CD4-positive, alpha-beta T cell treated with Interleukin-1 beta for 1 hour (primary cell): ENCODE measurements around the gene TOR3A.

ENCODE experiments used
- DNase-seq, 2 donors: peaks; one replicate each; pipeline ENCODE4 v3.0.0-alpha.2; 2020 to 2022

Gene TOR3A

DNA sequence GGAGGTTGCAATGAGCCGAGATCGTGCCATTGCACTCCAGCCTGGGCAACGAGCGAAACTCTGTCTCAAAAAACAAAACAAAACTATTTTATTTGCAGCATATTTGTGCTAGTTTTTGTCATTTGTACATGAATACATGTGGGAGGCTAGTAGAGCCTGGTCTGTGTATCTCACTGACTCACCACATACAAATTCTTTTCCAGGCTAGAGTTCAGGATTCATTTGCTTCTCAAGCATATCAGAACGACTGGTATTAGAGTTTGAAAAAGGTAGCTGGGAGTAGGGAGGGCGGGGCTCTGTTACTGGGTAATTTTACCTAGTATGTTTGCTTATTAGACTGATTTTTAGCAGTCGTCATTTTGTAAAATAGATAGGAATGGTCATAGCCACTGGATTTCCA lies 4.5 kb upstream of the TOR3A start:
- no peak for DNase-seq

DNA sequence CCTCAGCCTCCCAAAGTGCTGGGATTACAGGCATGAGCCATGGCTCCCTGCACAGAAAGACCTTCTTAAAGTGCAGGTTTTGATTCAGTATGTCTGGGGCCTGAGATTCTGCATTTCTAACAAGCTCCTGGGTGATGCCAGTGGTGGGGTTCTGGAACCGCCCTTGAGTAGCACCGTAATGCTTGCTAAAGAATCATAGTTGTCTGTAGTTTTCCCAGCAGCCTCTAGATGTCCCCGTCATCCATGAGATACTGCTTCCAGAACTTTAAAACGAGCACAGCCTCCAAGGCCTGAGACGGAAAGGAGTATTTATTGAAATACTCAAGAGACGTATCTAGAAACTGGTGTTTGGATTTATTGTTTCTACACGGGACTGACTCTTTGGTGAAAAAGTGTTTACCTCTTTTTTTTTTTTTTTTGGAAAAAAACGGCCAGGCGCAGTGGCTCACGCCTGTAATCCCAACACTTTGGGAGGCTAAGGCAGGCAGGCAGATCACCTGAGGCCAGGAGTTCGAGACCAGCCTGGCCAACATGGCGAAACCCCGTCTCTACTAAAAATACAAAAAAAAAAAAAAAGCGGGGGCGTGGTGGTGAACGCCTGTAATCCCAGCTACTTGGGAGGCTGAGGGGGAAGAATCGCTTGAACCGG lies 2.6 kb upstream of the TOR3A start:
- DNase-seq = peak; percentile 64 to 76

DNA sequence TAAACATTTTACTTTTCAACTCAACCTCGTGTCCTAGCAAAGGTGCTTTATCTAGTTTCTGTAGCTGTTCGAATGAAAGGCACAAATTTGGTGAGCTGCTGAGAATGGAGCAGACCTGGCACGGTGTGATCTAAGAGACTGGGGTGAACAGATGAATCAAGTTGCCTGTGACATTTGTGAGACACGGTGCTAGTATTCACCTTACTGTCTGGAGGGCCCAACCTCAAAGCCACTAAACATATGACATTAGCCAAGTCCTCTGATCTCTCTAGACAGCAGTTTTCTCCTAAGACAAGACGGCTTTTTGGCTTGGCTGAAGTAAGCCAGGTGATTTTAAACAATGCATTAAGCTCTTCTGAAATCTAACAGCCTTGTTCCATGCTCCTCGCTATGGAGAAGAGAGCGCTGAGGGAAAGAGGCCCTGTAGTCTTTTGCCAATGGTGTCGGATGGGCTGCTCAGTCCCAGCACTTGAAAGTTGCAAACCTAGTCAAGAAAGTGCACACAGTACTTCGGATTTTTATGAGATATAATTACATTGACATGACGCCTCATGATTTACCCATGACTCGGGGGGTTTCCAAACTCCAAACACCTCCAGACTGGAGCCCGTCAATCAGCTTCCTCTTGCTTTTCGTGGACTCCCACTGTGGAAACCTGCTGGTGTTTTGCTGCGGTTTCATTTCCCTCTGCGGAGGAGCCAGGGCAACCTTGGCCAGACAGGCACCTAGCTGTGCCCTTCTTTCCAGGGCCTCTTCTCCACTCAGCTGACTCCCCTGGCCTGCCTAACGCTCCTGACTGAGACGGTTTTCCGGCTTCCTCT lies 794 bp upstream of the TOR3A start:
- peak; percentile 54 to 69 for DNase-seq

DNA sequence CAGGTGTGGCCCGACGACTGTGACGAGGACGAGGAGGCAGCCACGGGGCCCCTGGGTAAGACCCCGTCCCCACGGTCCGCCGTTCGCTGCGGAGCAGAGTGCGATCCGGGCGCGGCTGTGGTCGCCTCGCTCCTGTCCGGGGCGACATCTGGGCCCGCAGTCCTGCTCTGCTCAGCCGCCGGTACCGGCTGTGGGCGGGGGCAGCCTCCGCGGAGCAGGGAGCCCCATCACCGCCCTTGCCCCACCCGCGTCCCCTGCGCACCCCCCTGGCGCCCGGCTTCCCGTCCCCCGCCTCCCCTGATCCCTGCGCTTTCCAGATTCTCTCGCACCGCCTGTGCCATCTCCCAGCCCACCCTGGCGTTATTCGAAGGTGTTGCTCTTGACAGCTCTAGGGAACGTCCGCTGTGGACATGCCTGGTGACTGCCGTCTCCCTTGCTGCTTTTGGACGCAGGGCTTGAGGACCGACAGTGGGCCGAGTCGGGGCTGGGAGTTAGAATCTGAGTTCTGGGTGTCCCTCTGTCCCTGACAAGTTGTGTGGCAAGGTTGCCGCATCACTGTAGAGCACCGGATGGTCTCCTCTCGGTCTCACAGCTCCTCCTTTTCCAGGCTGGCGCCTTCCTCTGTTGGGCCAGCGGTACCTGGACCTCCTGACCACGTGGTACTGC lies 596 bp downstream of the TOR3A start:
- peak; percentile 16 to 25 for DNase-seq

DNA sequence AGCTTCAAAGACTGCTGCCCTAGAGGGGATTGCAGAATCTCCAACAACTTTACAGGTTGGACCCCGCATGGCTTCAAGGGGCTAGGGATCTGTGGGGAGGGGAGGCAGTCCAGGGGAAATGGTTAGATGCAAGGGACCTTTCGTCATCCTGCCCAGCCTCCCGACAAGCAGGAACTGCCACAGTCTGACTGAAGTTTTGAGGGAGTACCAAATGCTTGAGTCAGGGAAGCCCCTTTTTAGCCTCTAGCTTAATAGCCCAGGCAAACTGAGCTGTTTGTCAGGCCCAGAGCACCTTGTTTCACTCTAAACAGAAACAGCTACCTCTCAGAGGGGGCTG lies 1.1 kb downstream of the TOR3A start:
- peak; percentile 28 to 38 for DNase-seq

DNA sequence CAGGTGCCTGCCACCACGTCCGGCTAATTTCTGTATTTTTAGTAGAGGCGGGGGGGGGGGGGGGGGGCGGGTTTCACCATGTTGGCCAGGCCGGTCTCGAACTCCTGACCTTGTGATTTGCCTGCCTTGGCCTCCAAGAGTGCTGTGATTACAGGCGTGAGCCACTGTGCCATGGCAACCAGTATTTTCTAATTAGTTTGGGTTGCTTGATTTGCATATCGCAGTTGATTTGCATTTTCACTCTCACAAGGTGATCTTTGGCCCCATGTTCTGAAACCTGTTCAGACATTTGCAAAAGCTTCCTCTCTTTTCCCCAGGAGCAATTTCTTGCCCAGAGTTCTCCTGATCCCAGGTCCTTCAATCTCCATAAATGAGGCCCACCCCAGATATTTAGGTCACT lies 1.7 kb downstream of the TOR3A start:
- DNase-seq = peak; percentile 16 to 46

- DNase-seq = no peak
Measured at GRCh38 chr1:179087665-179088064, 5.8 kb downstream of the TOR3A start.

DNA sequence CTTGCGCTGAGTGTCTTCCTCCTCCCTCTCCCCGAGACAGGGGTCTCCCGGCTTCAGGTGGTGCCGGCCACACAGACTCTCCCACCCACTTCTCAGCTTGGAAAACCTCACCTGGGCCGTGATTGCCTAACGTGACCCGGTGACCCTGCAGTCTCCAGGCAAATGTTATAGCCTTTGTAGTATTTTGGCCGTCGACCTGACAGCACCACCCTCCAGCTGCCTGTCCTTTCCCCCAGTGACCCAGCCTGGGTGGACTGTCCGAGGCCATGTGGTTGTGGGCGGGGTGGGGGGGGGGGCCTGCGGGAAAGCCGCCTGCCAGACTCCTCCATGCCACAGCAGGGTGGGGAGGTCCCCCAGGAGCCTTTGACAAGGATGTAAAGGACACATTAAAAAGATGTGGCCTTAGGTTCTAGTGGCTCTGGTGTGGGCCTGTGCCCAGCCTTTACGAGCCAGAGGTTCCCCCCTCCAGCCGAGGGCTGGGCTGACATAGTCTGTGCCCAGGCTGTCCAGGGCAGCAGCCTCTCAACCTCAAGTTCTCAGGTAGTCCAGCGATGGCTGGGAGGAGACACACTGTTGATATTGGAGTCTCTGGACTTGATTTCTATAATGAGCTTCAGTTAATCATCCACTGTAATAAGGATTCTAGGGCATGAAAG lies 8.1 kb downstream of the TOR3A start:
- DNase-seq = no peak

GRCh38 chr1:179090522-179090921 lies 8.7 kb downstream of the TOR3A start:
- DNase-seq = no peak

DNA sequence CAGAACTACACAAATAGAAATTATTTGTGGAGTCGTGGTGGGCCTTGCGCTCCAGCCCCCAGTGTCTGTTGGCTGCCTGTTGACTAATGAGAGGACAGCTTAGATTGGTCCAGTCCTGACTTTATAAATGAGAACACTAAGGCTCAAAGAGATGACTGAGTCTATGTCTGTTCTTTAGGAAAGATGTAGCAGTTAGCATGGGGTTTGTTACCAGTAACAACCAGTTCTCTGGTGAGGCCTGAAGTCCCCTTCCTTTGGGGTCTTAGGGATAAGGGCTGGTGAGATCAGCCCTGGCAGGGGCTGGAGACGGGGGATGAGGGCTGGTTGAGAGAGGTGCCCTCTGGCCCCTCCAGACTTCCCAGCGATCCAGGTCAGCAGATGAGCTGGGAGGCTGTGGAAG lies 9.1 kb downstream of the TOR3A start:
- DNase-seq = no peak

- no peak for DNase-seq
Measured at GRCh38 chr1:179091691-179092165, 9.9 kb downstream of the TOR3A start.

GRCh38 chr1:179092896-179093461 lies 11.1 kb downstream of the TOR3A start:
- DNase-seq = no peak

- no peak for DNase-seq
Measured at GRCh38 chr1:179094818-179095217, 12.9 kb downstream of the TOR3A start.

DNA sequence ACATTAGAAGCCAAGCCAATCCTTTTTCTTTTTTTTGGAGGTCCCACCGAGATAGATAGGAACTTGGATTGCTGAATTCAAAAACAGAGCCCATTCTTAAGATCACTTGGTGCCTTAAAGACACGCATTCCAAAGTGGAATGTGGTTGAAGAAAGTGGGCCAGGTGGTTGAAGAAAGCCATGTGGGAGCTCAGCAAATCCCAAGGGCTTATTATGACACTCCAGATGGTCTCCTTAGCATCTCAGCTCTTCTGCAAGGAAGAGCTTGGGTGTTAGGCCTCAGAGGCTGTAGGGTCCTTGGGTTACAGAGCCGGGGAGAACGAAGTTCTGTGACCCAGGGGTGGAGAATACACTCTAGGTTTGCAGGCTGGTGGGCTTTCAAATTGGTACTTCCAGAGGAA lies 13.5 kb downstream of the TOR3A start:
- DNase-seq = no peak

- DNase-seq = no peak
Measured at GRCh38 chr1:179095924-179096323, 14.1 kb downstream of the TOR3A start.

GRCh38 chr1:179099891-179100290 lies 18.0 kb downstream of the TOR3A start:
- DNase-seq = no peak

DNA sequence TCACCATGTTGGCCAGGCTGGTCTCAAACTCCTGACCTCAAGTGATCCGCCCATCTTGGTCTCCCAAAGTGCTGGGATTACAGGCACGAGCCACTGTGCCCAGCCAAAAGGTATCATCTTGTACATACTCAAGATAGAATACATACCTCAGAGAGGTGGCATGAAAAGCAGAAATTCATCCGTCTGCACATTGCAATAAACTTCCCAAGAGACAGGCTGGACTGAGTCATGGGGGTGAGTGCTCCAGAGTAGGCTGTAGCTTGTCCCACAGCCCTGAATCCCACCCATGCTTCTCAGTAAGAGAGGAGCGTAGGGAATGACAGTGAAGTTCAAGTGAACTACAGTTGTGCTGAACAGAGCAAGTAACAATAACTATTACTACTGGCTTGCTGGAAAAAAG lies 19.7 kb downstream of the TOR3A start:
- no peak for DNase-seq

GRCh38 chr1:179103999-179104398 lies 22.1 kb downstream of the TOR3A start:
- DNase-seq = no peak

DNA sequence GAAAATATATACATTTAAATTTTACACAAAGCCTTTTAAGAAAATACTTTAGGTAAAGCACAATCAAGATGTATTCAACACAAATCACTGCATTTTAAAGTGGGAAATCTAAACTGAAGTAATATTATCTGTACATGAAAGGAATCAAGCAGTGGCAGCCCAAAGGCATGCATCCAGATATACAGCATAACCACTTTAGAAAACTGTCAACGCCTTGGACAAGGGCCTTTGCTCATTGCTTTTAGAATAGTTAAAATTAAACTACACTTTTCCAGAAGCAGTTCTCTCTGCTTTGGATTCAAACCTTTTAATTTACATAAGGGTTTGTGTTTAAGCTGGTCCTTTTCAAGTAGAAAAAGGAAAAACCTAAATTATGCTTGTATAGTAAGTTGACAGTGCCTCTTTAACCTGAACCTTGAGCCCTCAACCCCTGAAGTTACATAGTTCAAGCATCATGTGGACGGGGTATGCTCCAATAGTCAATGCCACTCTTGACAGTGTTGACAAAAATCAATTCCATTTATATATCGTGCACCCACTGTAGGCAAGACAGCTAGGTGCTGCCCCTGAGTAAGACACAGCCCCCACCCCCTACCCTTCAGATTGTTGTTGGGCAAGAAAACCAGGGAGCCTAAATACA lies 22.9 kb downstream of the TOR3A start:
- DNase-seq = no peak

DNA sequence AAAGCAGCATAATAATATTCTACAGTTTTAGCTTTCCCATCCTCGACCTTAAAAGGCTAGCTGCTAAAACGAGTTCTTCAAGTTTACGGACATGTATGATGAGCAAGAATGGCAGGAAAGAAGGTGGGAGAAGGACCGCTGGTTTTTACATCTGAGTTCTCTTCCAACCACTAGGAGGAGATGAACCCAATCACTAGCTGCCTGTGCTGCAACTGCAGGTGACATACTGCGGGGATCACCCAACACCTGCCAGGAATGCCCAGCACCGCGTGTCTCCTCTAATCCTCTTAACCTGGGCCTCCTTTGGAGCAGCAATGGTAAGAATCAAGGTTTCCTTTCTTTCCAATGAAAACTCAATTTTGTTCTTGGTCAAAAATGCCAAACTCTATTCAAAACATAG lies 23.5 kb downstream of the TOR3A start:
- DNase-seq = no peak

DNA sequence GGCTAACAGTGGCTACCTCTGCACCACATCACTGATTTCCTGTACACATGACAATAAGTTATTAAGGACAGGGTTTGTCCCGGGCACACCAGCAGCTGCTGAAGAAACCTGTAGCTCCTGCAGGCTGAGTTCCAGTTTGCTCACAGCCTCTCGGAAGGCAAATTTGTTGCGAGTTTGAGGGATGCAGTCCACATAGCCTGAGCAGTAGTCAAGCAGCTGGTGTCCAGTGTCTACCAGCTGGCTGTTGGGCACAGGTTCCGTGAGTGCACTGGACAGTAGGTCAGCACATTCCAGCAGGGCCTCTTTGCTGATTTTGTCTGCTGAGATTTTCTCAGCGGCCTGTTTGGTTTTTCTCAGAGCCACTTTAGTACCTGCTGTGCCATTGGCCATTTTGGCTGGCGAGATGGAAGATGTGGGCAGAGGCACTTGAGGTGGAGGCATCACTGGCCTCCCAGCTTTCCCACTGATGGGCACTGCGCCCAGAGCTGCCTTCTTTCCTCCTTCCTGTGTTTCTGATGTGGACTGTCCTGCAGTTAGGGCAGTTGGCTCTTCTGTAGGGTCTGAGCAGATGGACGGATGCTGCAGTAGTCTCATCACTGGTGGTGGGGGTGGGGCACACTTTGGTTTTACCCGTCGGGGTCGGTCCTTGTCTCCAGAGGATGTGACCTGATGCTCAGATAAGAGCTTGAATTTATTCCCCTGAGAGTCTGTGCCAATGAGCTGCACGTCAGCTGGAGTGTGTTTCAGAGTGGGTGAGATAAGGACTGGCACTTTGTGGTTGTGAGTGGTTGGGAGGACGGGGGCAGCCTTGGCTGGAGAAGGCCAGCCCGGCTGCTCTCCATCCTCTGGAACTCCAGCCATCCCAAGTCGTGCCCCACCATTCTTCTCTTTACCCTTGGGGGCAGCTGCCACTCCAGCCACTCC lies 26.1 kb downstream of the TOR3A start:
- no peak for DNase-seq
